HepG2 (cell line): Measurements from ENCODE around the gene FGD4. TPM values are rescaled to one million over a fixed set of nuclear protein-coding genes. Genes with fewer than 3 reads are reported as not detected.

Experiments used
- ARID3A ChIP-seq: IDR thresholded peaks from 2 replicates; pipeline ENCODE4 v1.6.1; 2012; ENCODE audit warnings: low read depth, low read length, improper control_type of control experiment
- ARID4A ChIP-seq: sonication (generic); formaldehyde crosslinking; IDR thresholded peaks from 2 replicates; pipeline ENCODE4 v1.5.0; 2020; ENCODE audit warnings: mild to moderate bottlenecking, missing genetic modification reagents, borderline replicate concordance
- ARID5B ChIP-seq: IDR thresholded peaks from 2 replicates; pipeline ENCODE4 v1.4.0; 2020; ENCODE audit warnings: mild to moderate bottlenecking, missing genetic modification reagents
- HBP1 ChIP-seq: IDR thresholded peaks from 2 replicates; pipeline ENCODE4 v1.6.1; 2016; ENCODE audit warnings: low read depth, control low read depth
- ISX ChIP-seq: sonication (generic); formaldehyde crosslinking; conservative IDR thresholded peaks from 2 replicates; pipeline ENCODE4 v1.5.0; 2020; ENCODE audit warnings: missing genetic modification reagents
- NFE2L1 ChIP-seq: sonication (generic); formaldehyde crosslinking; IDR thresholded peaks from 2 replicates; pipeline ENCODE4 v1.4.0; 2020; ENCODE audit warnings: missing genetic modification reagents, mild to moderate bottlenecking, borderline replicate concordance
- RARA ChIP-seq: IDR thresholded peaks from 2 replicates; pipeline ENCODE4 v1.6.1; 2016; ENCODE audit warnings: missing genetic modification reagents, missing compliant biosample characterization
- SAP130 ChIP-seq: IDR thresholded peaks from 2 replicates; pipeline ENCODE4 v1.6.1; 2016; ENCODE audit warnings: low read depth
- SIN3B ChIP-seq: fragments of 150-350 bp; IDR thresholded peaks from 2 replicates; pipeline ENCODE4 v1.6.1; 2014; ENCODE audit warnings: low read length
- SKIL ChIP-seq: sonication (generic); formaldehyde crosslinking; IDR thresholded peaks from 2 replicates; pipeline ENCODE4 v1.8.0; 2022; ENCODE audit warnings: missing genetic modification reagents, mild to moderate bottlenecking, moderate library complexity, borderline replicate concordance
- SMYD3 ChIP-seq: sonication (generic); formaldehyde crosslinking; IDR thresholded peaks from 2 replicates; pipeline ENCODE4 v1.8.1; 2023; ENCODE audit warnings: mild to moderate bottlenecking, missing genetic modification reagents
- ZEB1 ChIP-seq: IDR thresholded peaks from 2 replicates; pipeline ENCODE4 v1.6.1; 2012; ENCODE audit warnings: mild to moderate bottlenecking, low read depth, inconsistent platforms; ENCODE audit not compliant: insufficient replicate concordance
- ZSCAN9 ChIP-seq: IDR thresholded peaks from 2 replicates; pipeline ENCODE4 v1.6.1; 2016; ENCODE audit warnings: borderline replicate concordance
- polyA plus RNA-seq, 8 experiments: library from polyadenylated mRNA; depleted of rRNA in 3 of 8; stranded (reverse) in 7 of 8; unstranded in 1 of 8; fragments of >200 nt; fragmentation: Illumina TruSeq in 4 of 8; extraction: Trizol in 4 of 8; gene quantifications; 2 replicates each; pipeline versions ENCODE4 v1.2.1 to v1.2.3, GENCODE V29; 2011 to 2016; ENCODE audit warnings: low read depth in 4 of 8, missing spikeins in 1 of 8, mixed read lengths in 1 of 8; ENCODE audit not compliant: insufficient read depth in 1 of 8
- total RNA-seq, 5 experiments: library from RNA; depleted of rRNA; stranded (reverse); fragments of >200 nt; fragmentation: Illumina TruSeq; extraction: Trizol; gene quantifications; 2 replicates each; pipeline ENCODE4 v1.2.3, GENCODE V29; 2016; ENCODE audit warnings: low read depth in 1 of 5

Gene FGD4
- total and polyA plus RNA-seq, 2 of the 13 experiments (the other 11 are each of a cell fraction or from before 2014, with no cell fraction given), result 4.6 to 6.6 TPM

- TF ChIP-seq SKIL (no peak), ARID4A (CRISPR knock-in tag) (no peak), NFE2L1 (CRISPR knock-in tag) (no peak), SMYD3 (CRISPR knock-in tag) (no peak), SIN3B (no peak), ZEB1 (no peak), SAP130 (CRISPR knock-in tag) (0 out of 2 replicates have a peak, but pooled peaks have one; percentile 11), HBP1 (CRISPR knock-in tag) (no peak), RARA (peak; percentile 35; the same call in 1 of the 2 replicates), ARID3A (no peak), ISX (CRISPR knock-in tag) (no peak), ARID5B (CRISPR knock-in tag) (peak; percentile 19; the same call in 1 of the 2 replicates), ZSCAN9 (CRISPR knock-in tag) (peak; percentile 43; the same call in 1 of the 2 replicates)
Measured at GRCh38 chr12:32651151-32651955, 252.0 kb downstream of the FGD4 start (continued).
